ENCODE data around the gene CFAP69. TPM values are rescaled to one million over a fixed set of nuclear protein-coding genes. Genes with fewer than 3 reads are reported as not detected.
A peak's percentile ranks its signal among the peaks of the same experiment; 100 is the strongest.

The CFAP69 gene
- total RNA-seq, 1 experiment from 2014 or later, result 3.4 TPM

GRCh38 chr7:90211391-90212148 lies 33.4 kb upstream of the CFAP69 start, which contains the start of gene STEAP2 (continued):
- no peak for TF ChIP-seq CBFB (CRISPR knock-in tag; IDR thresholded peaks at IDR 0.05; ENCODE audit: low read depth)
- TF ChIP-seq PRDM15 (CRISPR knock-in tag; IDR thresholded peaks at IDR 0.05), result no peak
- TF ChIP-seq ATF3 (CRISPR knock-in tag; conservative IDR thresholded peaks at IDR 0.05), result no peak
- no peak for TF ChIP-seq NR1H2 (CRISPR knock-in tag; IDR thresholded peaks at IDR 0.05)
- no peak for TF ChIP-seq ERG (CRISPR knock-in tag; IDR thresholded peaks at IDR 0.05)
- peak; percentile 98 for TF ChIP-seq KAT7 (CRISPR knock-in tag; IDR thresholded peaks at IDR 0.05; ENCODE audit: borderline replicate concordance)
- 0 out of 2 replicates have a peak, but pooled peaks have one; percentile 46 for TF ChIP-seq USF1 (CRISPR knock-in tag; IDR thresholded peaks at IDR 0.05)
- TF ChIP-seq ATF6 (CRISPR knock-in tag; IDR thresholded peaks at IDR 0.05), result no peak
- TF ChIP-seq CTCF (IDR thresholded peaks at IDR 0.05), result peak; percentile 14; the same call in 1 of the 2 replicates
- no peak for TF ChIP-seq ZNF317 (CRISPR knock-in tag; IDR thresholded peaks at IDR 0.05; ENCODE audit: borderline replicate concordance, low read depth)
- TF ChIP-seq GABPB1 (CRISPR knock-in tag; IDR thresholded peaks at IDR 0.05), result peak; percentile 54; the same call in 1 of the 2 replicates
- no peak for TF ChIP-seq NFATC4 (CRISPR knock-in tag; IDR thresholded peaks at IDR 0.05)
- peak; percentile 54; the same call in 1 of the 2 replicates for TF ChIP-seq FOXK1 (CRISPR knock-in tag; IDR thresholded peaks at IDR 0.05)
- TF ChIP-seq ESRRA (CRISPR knock-in tag; IDR thresholded peaks at IDR 0.05; ENCODE audit: borderline replicate concordance), result no peak
- peak; percentile 75 for TF ChIP-seq ZNF263 (CRISPR knock-in tag; IDR thresholded peaks at IDR 0.05; ENCODE audit: low read depth)
- TF ChIP-seq NR2C2 (CRISPR knock-in tag; IDR thresholded peaks at IDR 0.05), result no peak
- TF ChIP-seq ZNF121 (CRISPR knock-in tag; IDR thresholded peaks at IDR 0.05), result no peak
- TF ChIP-seq MYBL2 (CRISPR knock-in tag; IDR thresholded peaks at IDR 0.05), result peak; percentile 75; the same call in 1 of the 2 replicates
- TF ChIP-seq E2F1 (CRISPR knock-in tag; IDR thresholded peaks at IDR 0.05), result no peak; the same call in 1 of the 2 replicates
- 0 out of 2 replicates have a peak, but pooled peaks have one; percentile 73 for TF ChIP-seq ZNF138 (CRISPR knock-in tag; conservative IDR thresholded peaks at IDR 0.05)
- TF ChIP-seq TEAD4 (CRISPR knock-in tag; IDR thresholded peaks at IDR 0.05), result no peak
- no peak for TF ChIP-seq PREB (CRISPR knock-in tag; IDR thresholded peaks at IDR 0.05; ENCODE audit: borderline replicate concordance)
- peak; percentile 90 for TF ChIP-seq MAX (CRISPR knock-in tag; IDR thresholded peaks at IDR 0.05)

Measured in WTC11 (cell line).